ENCODE measurements around the gene ZNF436. TPM values are rescaled to one million over a fixed set of nuclear protein-coding genes. Genes with fewer than 3 reads are reported as not detected.

ZNF436 gene
- total RNA-seq, 3 donors from 2014 or later, result 3.1 to 4.7 (median 4.3) TPM

- H3K9me3 Mint-ChIP-seq, result no peaks in the 10 kb centered on the region
- H3K4me1 Mint-ChIP-seq (ENCODE audit: low read depth), result no peaks in the 10 kb centered on the region
- DNase-seq (no peak), ATAC-seq (no peak)
- H3K36me3 Mint-ChIP-seq (ENCODE audit: insufficient read depth), result peaks cover 9% of the 10 kb centered on the region
- no peak overlapping the region for H3K4me3 Mint-ChIP-seq
- no peaks in the 10 kb centered on the region for H3K27me3 Mint-ChIP-seq (ENCODE audit: low read depth)
Measured at GRCh38 chr1:23397908-23398307, 28.3 kb upstream of the ZNF436 start.

GRCh38 chr1:23396380-23396779, 26.7 kb upstream of the ZNF436 start:
- no peaks in the 10 kb centered on the region for H3K4me1 Mint-ChIP-seq (ENCODE audit: low read depth)
- peaks cover 9% of the 10 kb centered on the region for H3K36me3 Mint-ChIP-seq (ENCODE audit: insufficient read depth)
- no peaks in the 10 kb centered on the region for H3K27me3 Mint-ChIP-seq (ENCODE audit: low read depth)
- H3K4me3 Mint-ChIP-seq, result no peak overlapping the region
- DNase-seq (no peak), ATAC-seq (no peak)
- no peaks in the 10 kb centered on the region for H3K9me3 Mint-ChIP-seq

GRCh38 chr1:23395849-23396248, 26.2 kb upstream of the ZNF436 start:
- no peak overlapping the region for H3K4me3 Mint-ChIP-seq
- ATAC-seq (no peak), DNase-seq (no peak)
- H3K9me3 Mint-ChIP-seq, result no peaks in the 10 kb centered on the region
- no peaks in the 10 kb centered on the region for H3K27me3 Mint-ChIP-seq (ENCODE audit: low read depth)
- H3K36me3 Mint-ChIP-seq (ENCODE audit: insufficient read depth), result peaks cover 9% of the 10 kb centered on the region
- H3K4me1 Mint-ChIP-seq (ENCODE audit: low read depth), result no peaks in the 10 kb centered on the region

- no peaks in the 10 kb centered on the region for H3K27me3 Mint-ChIP-seq (ENCODE audit: low read depth)
- no peak for ATAC-seq
- H3K4me1 Mint-ChIP-seq (ENCODE audit: low read depth), result no peaks in the 10 kb centered on the region
- DNase-seq, result no peak
- H3K9me3 Mint-ChIP-seq, result no peaks in the 10 kb centered on the region
- H3K4me3 Mint-ChIP-seq, result no peak overlapping the region
- H3K36me3 Mint-ChIP-seq (ENCODE audit: insufficient read depth), result peaks cover 9% of the 10 kb centered on the region
Measured at GRCh38 chr1:23395154-23395724, 25.6 kb upstream of the ZNF436 start.

- no peaks in the 10 kb centered on the region for H3K9me3 Mint-ChIP-seq
- no peak for DNase-seq
- ATAC-seq, result no peak
Measured at GRCh38 chr1:23394684-23395083, 25.0 kb upstream of the ZNF436 start.

GRCh38 chr1:23394181-23394580, 24.5 kb upstream of the ZNF436 start:
- no peak for ATAC-seq
- no peaks in the 10 kb centered on the region for H3K9me3 Mint-ChIP-seq

More at GRCh38 chr1:23394684-23395083, 25.0 kb upstream of the ZNF436 start:
- no peak overlapping the region for H3K4me3 Mint-ChIP-seq
- H3K27me3 Mint-ChIP-seq (ENCODE audit: low read depth), result no peaks in the 10 kb centered on the region
- no peaks in the 10 kb centered on the region for H3K4me1 Mint-ChIP-seq (ENCODE audit: low read depth)
- peaks cover 9% of the 10 kb centered on the region for H3K36me3 Mint-ChIP-seq (ENCODE audit: insufficient read depth)

GRCh38 chr1:23393706-23394105, 24.1 kb upstream of the ZNF436 start:
- no peaks in the 10 kb centered on the region for H3K4me1 Mint-ChIP-seq (ENCODE audit: low read depth)
- DNase-seq (no peak), ATAC-seq (no peak)
- H3K27me3 Mint-ChIP-seq (ENCODE audit: low read depth), result no peaks in the 10 kb centered on the region
- no peaks in the 10 kb centered on the region for H3K9me3 Mint-ChIP-seq
- peaks cover 9% of the 10 kb centered on the region for H3K36me3 Mint-ChIP-seq (ENCODE audit: insufficient read depth)
- H3K4me3 Mint-ChIP-seq, result no peak overlapping the region

More at GRCh38 chr1:23394181-23394580, 24.5 kb upstream of the ZNF436 start:
- Mint-ChIP-seq H3K27me3 (ENCODE audit: low read depth) (no peaks in the 10 kb centered on the region), H3K4me1 (ENCODE audit: low read depth) (no peaks in the 10 kb centered on the region), H3K36me3 (ENCODE audit: insufficient read depth) (peaks cover 9% of the 10 kb centered on the region), H3K4me3 (no peak overlapping the region)
- DNase-seq, result no peak

- Mint-ChIP-seq H3K4me1 (ENCODE audit: low read depth) (no peaks in the 10 kb centered on the region), H3K4me3 (no peak overlapping the region), H3K9me3 (no peaks in the 10 kb centered on the region), H3K36me3 (ENCODE audit: insufficient read depth) (peaks cover 9% of the 10 kb centered on the region), H3K27me3 (ENCODE audit: low read depth) (no peaks in the 10 kb centered on the region)
- DNase-seq (no peak), ATAC-seq (no peak)
Measured at GRCh38 chr1:23392125-23392855, 22.7 kb upstream of the ZNF436 start.

GRCh38 chr1:23389837-23390321, 20.2 kb upstream of the ZNF436 start:
- Mint-ChIP-seq H3K27me3 (ENCODE audit: low read depth) (no peaks in the 10 kb centered on the region), H3K9me3 (no peaks in the 10 kb centered on the region), H3K4me1 (ENCODE audit: low read depth) (no peaks in the 10 kb centered on the region), H3K4me3 (no peak overlapping the region), H3K36me3 (ENCODE audit: insufficient read depth) (peaks cover 9% of the 10 kb centered on the region)
- ATAC-seq (no peak), DNase-seq (no peak)

GRCh38 chr1:23387494-23387893, 17.9 kb upstream of the ZNF436 start:
- DNase-seq (no peak), ATAC-seq (no peak)
- Mint-ChIP-seq H3K27me3 (ENCODE audit: low read depth) (no peaks in the 10 kb centered on the region), H3K4me1 (ENCODE audit: low read depth) (no peaks in the 10 kb centered on the region), H3K4me3 (no peak overlapping the region), H3K9me3 (no peaks in the 10 kb centered on the region), H3K36me3 (ENCODE audit: insufficient read depth) (no peaks in the 10 kb centered on the region)

GRCh38 chr1:23385119-23385621, 15.5 kb upstream of the ZNF436 start:
- DNase-seq, result no peak

GRCh38 chr1:23384312-23385058, 14.8 kb upstream of the ZNF436 start:
- H3K27me3 Mint-ChIP-seq (ENCODE audit: low read depth), result no peaks in the 10 kb centered on the region
- DNase-seq, result no peak
- no peak overlapping the region for H3K4me3 Mint-ChIP-seq
- no peak for ATAC-seq
- H3K9me3 Mint-ChIP-seq, result no peaks in the 10 kb centered on the region
- H3K36me3 Mint-ChIP-seq (ENCODE audit: insufficient read depth), result peaks cover 8% of the 10 kb centered on the region
- no peaks in the 10 kb centered on the region for H3K4me1 Mint-ChIP-seq (ENCODE audit: low read depth)

More at GRCh38 chr1:23385119-23385621, 15.5 kb upstream of the ZNF436 start:
- Mint-ChIP-seq H3K36me3 (ENCODE audit: insufficient read depth) (peaks cover 8% of the 10 kb centered on the region), H3K9me3 (no peaks in the 10 kb centered on the region), H3K4me3 (no peak overlapping the region), H3K27me3 (ENCODE audit: low read depth) (no peaks in the 10 kb centered on the region), H3K4me1 (ENCODE audit: low read depth) (no peaks in the 10 kb centered on the region)
- ATAC-seq, result no peak

- no peak for DNase-seq
- H3K27me3 Mint-ChIP-seq (ENCODE audit: low read depth), result no peaks in the 10 kb centered on the region
- no peak overlapping the region for H3K4me3 Mint-ChIP-seq
- H3K9me3 Mint-ChIP-seq, result no peaks in the 10 kb centered on the region
- H3K4me1 Mint-ChIP-seq (ENCODE audit: low read depth), result no peaks in the 10 kb centered on the region
- peaks cover 8% of the 10 kb centered on the region for H3K36me3 Mint-ChIP-seq (ENCODE audit: insufficient read depth)
- no peak for ATAC-seq
Measured at GRCh38 chr1:23383577-23384311, 14.1 kb upstream of the ZNF436 start.
